Hepatic stellate cell (primary cell): ENCODE data around the gene SERTAD2.

Experiments used
- DNase-seq: peaks from one replicate; pipeline ENCODE4 v3.0.0; 2011; ENCODE audit warnings: low spot score

SERTAD2 gene

GRCh38 chr2:64649013-64649484 lies 4.7 kb downstream of the SERTAD2 start:
- DNase-seq = no peak

DNA sequence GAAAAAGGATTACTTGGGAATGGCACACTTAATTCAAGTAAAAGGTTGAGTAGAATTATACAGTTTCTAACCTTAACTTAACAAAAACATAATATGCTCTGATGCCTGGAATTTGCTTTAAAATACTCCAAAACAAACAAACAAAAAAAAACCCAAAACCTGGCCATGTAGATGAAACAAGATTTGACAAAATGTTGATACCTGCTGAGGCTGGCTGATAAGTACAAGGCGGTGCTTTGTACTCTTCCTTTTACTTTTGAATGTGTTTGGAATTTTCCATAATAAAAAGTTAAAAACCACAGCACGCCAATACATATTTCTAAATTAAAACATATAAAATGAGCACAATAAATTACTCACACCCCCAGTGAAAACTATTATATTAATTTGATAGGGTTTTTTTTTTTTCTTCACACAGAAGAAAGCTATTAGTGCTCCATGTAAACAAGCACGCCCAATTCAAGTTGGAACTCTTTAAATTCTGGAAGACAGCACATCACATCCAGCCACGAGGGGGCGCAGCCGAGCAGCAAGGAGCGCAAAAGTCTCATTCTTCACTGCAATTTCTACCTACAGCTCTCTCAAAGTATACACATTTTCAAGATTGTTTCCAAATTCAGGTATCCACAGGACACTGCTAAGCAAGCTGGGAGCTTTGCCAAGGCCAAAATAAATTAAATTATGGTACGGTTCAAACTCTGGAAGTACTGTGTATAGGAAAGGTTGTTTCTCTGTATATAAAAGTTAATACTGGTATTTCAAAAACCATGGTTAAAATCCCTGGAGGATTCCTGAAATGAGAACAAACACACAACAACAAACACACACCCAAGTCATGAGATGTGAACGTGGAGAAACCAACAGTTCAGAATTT lies 7.5 kb downstream of the SERTAD2 start:
- DNase-seq = no peak

- DNase-seq = peak; percentile 90
These were observed 9.0 kb downstream of the SERTAD2 start for GRCh38 chr2:64644458-64645382.

GRCh38 chr2:64643838-64644457 lies 9.8 kb downstream of the SERTAD2 start:
- DNase-seq = no peak

- no peak for DNase-seq
These were observed 12.1 kb downstream of the SERTAD2 start for GRCh38 chr2:64641599-64641998.

DNA sequence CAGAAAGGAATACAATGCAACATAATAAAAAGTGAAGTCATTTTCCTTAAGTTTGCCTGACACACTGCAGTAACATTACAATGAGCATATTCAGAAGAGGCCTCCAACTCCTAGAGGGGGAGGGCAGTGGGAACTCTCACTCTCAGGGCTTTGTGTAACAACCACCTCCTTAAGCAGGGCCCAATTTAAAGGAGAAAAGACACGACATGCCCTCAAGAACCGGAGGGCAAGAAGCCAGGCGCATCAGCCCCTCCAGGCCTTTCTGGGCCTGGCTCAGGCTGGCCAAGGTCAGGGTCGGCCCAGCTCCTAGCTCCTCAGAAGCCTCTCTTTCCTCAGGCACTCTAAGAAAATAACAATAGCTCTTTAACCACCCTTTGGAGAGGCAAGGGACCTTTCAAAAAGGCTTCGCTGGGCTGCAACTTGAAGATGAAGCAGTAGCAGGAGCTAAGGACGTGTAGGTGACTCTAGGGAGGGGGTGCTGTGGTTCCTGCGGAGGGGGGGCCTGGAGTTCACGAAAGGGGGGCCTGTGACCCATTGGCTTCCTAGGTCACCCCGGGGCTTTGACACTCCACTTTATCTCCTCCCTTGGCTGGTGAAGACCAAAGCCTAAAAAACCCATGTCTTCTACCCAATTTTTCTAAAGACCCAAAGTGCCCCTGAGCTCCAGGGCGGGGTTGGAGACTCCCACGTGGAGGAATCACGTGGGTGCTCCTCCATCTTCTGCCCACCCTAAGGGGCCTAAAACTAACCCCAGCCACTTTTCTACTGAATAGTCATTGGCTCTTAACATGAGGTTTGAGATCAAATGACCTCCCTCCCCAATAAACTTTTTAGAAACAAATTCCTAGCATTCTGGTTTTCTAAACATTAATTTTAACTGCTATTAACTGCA lies 13.3 kb downstream of the SERTAD2 start:
- DNase-seq = peak; percentile 32

- no peak for DNase-seq
These were observed 14.0 kb downstream of the SERTAD2 start for GRCh38 chr2:64639691-64640090.

DNA sequence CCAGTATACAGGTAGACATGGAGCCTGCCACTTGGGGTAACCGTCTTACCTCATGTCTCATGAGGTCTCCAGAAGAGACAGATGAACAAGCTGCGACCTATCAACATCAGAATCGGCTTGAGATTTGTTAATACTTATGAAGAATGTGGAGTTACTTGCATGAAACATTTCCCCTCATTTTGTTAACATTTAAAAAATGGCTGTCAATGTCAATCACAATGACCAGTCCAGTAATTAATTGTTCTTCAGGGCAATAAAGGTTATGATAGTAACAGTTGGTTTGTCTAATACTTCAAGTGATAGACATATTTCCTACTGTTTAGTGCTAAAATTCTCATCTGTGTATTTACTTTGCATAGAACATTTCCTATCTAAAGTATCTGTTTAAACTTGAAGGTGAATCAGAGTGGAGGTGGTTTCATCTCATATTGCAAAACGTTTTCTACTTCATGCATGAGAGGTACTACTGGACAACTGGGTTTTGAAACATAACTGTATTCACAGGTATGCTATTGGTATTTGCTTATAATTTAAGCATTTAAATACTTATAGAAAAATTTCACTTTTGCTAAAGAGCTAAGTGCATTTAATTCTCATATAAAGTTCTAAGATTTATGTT lies 15.1 kb downstream of the SERTAD2 start:
- no peak for DNase-seq

DNA sequence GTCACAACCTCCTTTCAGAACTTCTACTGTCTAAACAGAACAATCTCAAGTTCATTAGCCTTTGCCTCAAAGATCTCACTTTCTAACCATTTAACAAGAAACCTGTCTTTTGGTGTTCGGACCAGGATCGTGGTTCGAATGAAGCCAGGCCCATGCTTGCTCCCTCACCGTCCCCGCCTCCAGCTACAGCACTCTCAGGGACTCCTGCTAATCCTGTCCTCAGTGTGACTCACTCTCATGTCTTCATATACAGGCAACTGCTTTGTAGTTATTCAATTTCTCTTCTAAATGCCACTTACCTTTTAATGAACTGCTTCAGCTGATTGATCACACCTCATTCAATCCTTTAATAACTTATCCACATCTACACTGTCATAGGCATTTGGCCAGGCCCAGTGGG lies 15.8 kb downstream of the SERTAD2 start:
- DNase-seq = no peak

DNA sequence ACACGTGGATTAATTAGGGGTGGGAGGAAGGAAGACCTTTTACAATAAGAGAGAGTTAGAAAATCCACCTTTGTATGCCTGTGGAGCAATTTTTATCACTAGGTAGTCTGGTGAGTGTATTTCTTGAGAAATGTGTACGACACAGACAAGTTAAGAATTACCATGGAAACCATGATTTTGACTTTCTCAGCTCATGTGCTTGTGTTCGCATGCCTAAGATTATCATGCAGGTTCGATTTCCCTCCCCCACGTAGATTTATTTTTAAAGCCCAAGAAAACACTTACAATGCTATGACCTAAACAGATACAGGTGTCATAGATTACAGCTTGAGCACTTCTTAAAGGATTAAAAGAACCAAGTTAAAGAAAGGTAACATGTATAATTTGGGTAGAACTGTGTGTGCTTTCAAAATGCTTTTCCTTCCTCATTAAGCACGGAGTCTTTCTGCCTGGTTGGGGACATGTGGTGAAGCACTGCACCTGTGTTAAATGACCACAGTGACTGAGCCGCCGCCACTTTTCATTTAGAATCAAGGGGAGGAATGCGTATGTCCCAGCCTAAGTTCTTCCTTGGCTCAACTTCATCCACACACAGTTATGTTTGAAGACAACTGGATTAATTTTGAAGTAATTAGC lies 16.6 kb downstream of the SERTAD2 start:
- DNase-seq = no peak

GRCh38 chr2:64635976-64636911 lies 17.5 kb downstream of the SERTAD2 start:
- DNase-seq = no peak

DNA sequence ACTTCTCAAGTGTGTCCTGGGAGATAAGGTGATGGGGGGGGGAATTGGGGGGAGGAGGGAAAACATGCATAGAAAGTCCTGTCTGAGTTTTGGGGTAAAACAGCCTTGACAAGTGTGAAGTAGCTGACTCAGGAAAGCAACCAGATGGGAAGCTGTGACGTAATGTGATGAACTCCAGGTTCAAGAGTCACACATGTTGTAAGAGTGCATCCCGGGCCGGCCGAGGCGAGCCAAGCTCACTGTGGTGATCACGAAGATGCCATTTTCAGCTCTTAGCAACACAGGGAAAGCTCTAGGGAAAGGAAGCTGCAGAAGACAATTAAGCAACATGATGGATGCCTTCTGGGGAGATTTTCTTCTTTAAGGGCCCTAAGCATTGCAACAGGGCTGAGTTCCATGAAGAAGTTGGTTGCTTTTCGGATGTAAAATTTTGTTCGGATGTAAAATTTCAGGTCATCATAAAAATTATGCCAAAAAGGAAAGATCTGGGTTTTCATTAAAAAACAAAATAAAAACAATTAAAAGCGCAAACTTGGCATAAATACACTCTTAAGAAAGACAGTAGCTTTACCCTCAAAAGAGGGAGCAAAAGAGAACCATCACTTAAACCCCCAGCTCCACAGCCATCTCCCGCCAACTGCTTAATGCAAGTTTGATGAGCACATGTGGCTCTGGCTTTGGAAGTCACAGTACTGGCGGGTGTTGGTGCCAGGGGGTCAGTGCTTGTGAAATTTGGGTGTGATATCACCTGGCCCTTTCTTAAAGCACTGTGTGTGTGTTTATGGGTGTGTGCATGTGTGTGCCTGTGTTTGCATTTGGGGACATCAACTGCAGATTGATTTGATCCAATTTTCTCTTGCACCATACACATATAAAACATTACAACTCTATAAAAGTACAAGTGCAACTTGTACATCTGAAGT lies 19.1 kb downstream of the SERTAD2 start:
- no peak for DNase-seq

DNA sequence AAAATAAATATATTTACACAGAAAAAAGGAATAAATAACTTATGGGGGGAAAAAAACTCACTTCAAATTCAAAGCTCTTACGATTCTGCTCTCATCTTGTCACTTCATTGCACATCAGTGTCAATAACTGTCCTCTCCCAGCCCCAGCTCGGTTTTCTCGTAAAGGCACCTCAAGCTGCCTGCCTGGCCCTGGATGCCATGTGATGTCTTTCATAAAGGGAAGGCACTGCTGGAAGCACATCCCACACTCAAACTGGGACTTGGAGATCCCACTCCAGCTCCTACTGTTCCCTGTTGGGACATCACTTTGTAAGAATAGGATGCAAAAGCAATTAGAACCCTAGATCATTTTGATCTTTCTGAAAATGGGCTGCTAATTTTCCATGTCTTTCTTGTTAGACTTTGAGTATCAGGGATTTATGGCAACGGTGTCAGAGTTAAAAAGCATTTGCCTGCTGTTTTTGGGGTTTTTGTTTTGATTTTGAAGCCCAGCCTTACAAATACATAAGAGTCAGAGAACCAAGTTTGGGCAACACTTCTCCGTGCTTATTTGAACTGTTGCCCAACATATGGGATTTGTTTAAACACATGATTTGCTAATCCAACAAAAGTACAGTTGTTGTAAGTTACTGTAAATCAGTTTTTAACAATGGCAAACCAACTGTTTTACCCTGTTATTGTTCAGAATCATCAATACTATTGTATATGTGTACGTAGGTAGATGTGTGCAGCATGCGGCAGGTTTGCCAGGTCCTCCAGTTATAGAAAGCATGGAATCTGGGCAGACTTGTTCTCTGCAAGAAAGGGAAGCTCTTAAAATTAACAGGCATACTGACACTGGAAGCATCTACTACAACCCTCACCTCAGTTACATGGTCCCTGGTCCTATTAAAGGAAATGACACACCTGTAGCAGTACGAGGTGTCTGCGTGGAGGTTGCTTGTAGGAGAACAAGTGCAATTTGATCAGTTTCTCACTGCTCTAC lies 20.6 kb downstream of the SERTAD2 start:
- DNase-seq = no peak

DNA sequence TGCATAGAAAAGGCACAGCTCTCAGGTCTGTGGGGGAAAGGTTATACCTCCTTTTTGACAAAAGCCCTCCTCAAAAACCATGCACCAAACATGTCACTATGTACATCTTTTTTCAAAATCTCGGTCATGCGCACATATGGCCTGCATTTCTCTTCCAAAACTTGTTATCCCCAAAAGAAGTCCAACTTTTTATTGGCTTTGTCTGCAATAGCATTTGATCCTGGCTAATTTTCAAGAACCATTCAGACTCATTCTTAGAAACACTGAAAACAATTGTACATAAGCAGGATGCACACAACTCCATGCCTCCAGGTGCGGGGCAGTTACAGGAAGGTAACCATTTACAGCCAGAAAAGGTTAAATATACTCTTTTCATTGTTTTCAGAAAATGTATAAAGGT lies 21.9 kb downstream of the SERTAD2 start:
- DNase-seq = no peak

- DNase-seq = no peak
These were observed 23.0 kb downstream of the SERTAD2 start for GRCh38 chr2:64630752-64631151.

DNA sequence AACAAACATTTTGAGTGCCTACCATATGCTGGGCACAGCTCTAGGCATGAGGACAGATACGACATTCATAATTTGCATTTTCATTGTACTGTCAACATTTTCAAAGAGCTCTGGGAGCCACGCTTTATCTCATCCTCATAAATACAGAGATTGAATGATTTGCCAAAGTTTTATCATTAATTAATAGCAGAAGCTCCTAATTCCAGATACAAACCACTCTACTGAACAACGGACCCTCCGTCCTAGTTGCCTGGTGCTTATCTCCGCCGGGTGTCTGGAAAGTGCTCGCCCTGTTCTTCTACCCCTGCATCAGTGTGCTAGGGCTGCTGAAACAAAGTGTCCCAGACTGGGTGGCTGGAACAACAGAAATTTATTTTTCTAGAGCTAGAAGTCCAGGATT lies 23.8 kb downstream of the SERTAD2 start:
- DNase-seq = no peak

DNA sequence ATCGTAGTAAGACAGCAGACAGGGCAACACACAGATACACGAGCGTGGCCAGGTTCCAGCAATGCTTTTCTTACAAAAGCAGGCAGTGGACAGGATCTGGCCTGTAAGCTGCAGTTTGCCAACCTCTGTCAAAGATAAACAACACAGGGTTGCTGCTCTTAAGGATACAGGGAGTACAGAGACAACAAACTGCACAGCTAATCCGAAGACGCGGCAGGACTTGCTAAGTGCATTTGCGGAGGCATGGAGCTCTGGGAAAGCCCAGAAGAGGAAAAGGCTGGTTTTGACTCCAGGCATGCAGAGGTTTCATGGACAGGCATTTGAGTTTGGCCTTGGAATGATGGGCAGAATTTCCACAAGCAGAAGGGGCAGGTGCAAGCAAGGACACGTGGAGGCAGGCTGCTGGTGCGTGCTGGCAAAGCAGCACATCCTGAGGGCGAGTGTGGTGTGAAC lies 24.4 kb downstream of the SERTAD2 start:
- DNase-seq = no peak
